PC-3 (cell line): ENCODE measurements around the gene PLEKHM3. TPM values are rescaled to one million over a fixed set of nuclear protein-coding genes. Genes with fewer than 3 reads are reported as not detected.

ENCODE experiments used
- ATAC-seq: fragments of 200-7000 bp; cut with Tn5 transposase; 2 replicates; pipeline ENCODE4 v1.9.1; 2020; ENCODE audit warnings: mild to moderate bottlenecking, moderate library complexity
- BruUV-seq: library from RNA; stranded (reverse); fragments of 400-500 nt; replicated peaks from 2 replicates; lab custom pipeline; 2021; lab: Mats Ljungman, UMichigan
- CTCF ChIA-PET: fragments of 300-600 bp; sonication (Branson Sonifier 250); formaldehyde crosslinking; loops from one replicate; lab custom pipeline; 2022; ENCODE audit warnings: antibody characterized with exemption; lab: Charles Lee
- POLR2A ChIA-PET: fragments of 300-600 bp; sonication (Branson Sonifier 250); formaldehyde crosslinking; loops from one replicate; lab custom pipeline; 2022; ENCODE audit warnings: antibody characterized with exemption; ENCODE audit not compliant: unreplicated experiment; lab: Charles Lee
- DNase-seq: peaks from one replicate; pipeline ENCODE4 v3.0.0-alpha.2; 2015
- H2AFZ ChIP-seq: fragments of 300-600 bp; sonication (generic); 2 replicates; pipeline ENCODE4 v1.6.0; 2016; ENCODE audit warnings: antibody characterized with exemption, low read length
- H3F3A ChIP-seq: fragments of 300-600 bp; sonication (generic); one replicate; pipeline ENCODE4 v1.6.0; 2017; ENCODE audit warnings: antibody characterized with exemption, low read length, control low read depth, mild to moderate bottlenecking; ENCODE audit not compliant: unreplicated experiment
- H3K27ac ChIP-seq: fragments of 300-600 bp; sonication (generic); 2 replicates; pipeline ENCODE4 v1.5.1; 2016; ENCODE audit warnings: mild to moderate bottlenecking, low read length
- H3K27me3 ChIP-seq: fragments of 300-600 bp; sonication (generic); 2 replicates; pipeline ENCODE4 v1.6.1; 2016; ENCODE audit warnings: low read length, mixed read lengths
- H3K36me3 ChIP-seq: fragments of 300-600 bp; sonication (generic); 2 replicates; pipeline ENCODE4 v1.6.1; 2016; ENCODE audit warnings: low read depth, mixed run types, low read length, mixed read lengths
- H3K4me1 ChIP-seq: fragments of 300-600 bp; sonication (generic); 2 replicates; pipeline ENCODE4 v1.5.1; 2016; ENCODE audit warnings: low read length; ENCODE audit not compliant: insufficient read depth
- H3K4me2 ChIP-seq: fragments of 300-600 bp; sonication (generic); 2 replicates; pipeline ENCODE4 v1.6.0; 2016; ENCODE audit warnings: low read length
- H3K4me3 ChIP-seq: fragments of 300-600 bp; sonication (generic); 2 replicates; pipeline ENCODE4 v1.5.1; 2016; ENCODE audit warnings: mild to moderate bottlenecking, low read length, mixed read lengths
- H3K79me2 ChIP-seq: fragments of 300-600 bp; sonication (generic); 2 replicates; pipeline ENCODE4 v1.6.1; 2017; ENCODE audit warnings: low read length, mixed read lengths
- H3K9ac ChIP-seq: fragments of 300-600 bp; sonication (generic); 2 replicates; pipeline ENCODE4 v1.6.0; 2016; ENCODE audit warnings: mild to moderate bottlenecking, low read length
- H3K9me2 ChIP-seq: fragments of 300-600 bp; sonication (generic); replicated peaks from 2 replicates; pipeline ENCODE4 v1.6.1; 2016; ENCODE audit warnings: mixed run types, low read length, mixed read lengths
- H3K9me3 ChIP-seq: fragments of 300-600 bp; sonication (generic); 2 replicates; pipeline ENCODE4 v1.6.1; 2016; ENCODE audit warnings: low read length, mixed read lengths
- H4K20me1 ChIP-seq: fragments of 300-600 bp; sonication (generic); 2 replicates; pipeline ENCODE4 v1.6.1; 2016; ENCODE audit warnings: low read length, mixed read lengths
- CTCF ChIP-seq: fragments of 300-600 bp; sonication (generic); conservative IDR thresholded peaks from 2 replicates; pipeline ENCODE4 v1.5.1; 2017; ENCODE audit warnings: antibody characterized with exemption, low read depth, mild to moderate bottlenecking, low read length
- EZH2 ChIP-seq: fragments of 300-600 bp; sonication (generic); IDR thresholded peaks from one replicate; pipeline ENCODE4 v1.6.1; 2017; ENCODE audit warnings: antibody characterized with exemption, mild to moderate bottlenecking, low read length; ENCODE audit not compliant: unreplicated experiment
- EZH2phosphoT487 ChIP-seq: fragments of 300-600 bp; sonication (generic); IDR thresholded peaks from 2 replicates; pipeline ENCODE4 v1.6.1; 2018; ENCODE audit warnings: mild to moderate bottlenecking, antibody characterized with exemption, low read length, borderline replicate concordance
- intact Hi-C: fragments of 100-400 bp; cut with micrococcal nuclease; formaldehyde crosslinking; loops from 2 replicates; pipeline ENCODE4 v1.9.0; 2023
- total RNA-seq: library from RNA; depleted of rRNA; stranded (reverse); fragments of >200 nt; gene quantifications from 2 replicates; pipeline ENCODE4 v1.2.3, GENCODE V29; 2014

The PLEKHM3 gene
- total RNA-seq, 1 experiment from 2014 or later = 5.9 TPM

GRCh38 chr2:207919164-207919919 lies 106.0 kb downstream of the PLEKHM3 start:
- no peak for ATAC-seq
- no peaks in the 10 kb centered on the region for H3K4me1 ChIP-seq
- H3K36me3 ChIP-seq = no peaks in the 10 kb centered on the region
- no peak overlapping the region for H3K4me3 ChIP-seq
- H3K4me2 ChIP-seq = no peak overlapping the region
- intact Hi-C loops = no loop called here
- H4K20me1 ChIP-seq = no peaks in the 10 kb centered on the region
- DNase-seq = no peak
- POLR2A ChIA-PET = no interaction called here
- BruUV-seq = no TSS peak
- TF ChIP-seq EZH2phosphoT487 (no peak), CTCF (no peak), EZH2 (no peak)
- H3K9ac ChIP-seq = no peak overlapping the region
- no peaks in the 10 kb centered on the region for H3K9me3 ChIP-seq
- H3K27ac ChIP-seq = no peak overlapping the region
- no peaks in the 10 kb centered on the region for H3K9me2 ChIP-seq
- no peaks in the 10 kb centered on the region for H3K27me3 ChIP-seq
- no peaks in the 10 kb centered on the region for H3F3A ChIP-seq
- no peaks in the 10 kb centered on the region for H3K79me2 ChIP-seq
- no peak overlapping the region for H2AFZ ChIP-seq
- CTCF ChIA-PET = no interaction called here

- DNase-seq = no peak
- CTCF ChIA-PET = no interaction called here
- H3K9me3 ChIP-seq = no peaks in the 10 kb centered on the region
Observed at GRCh38 chr2:207914716-207915115, 110.6 kb downstream of the PLEKHM3 start.

More at GRCh38 chr2:207914716-207915115, 110.6 kb downstream of the PLEKHM3 start:
- TF ChIP-seq EZH2 = no peak
- no peak for TF ChIP-seq CTCF
- no peak for TF ChIP-seq EZH2phosphoT487
- no peak overlapping the region for H3K4me3 ChIP-seq
- no peak overlapping the region for H3K9ac ChIP-seq
- H3K9me2 ChIP-seq = no peaks in the 10 kb centered on the region
- H2AFZ ChIP-seq = no peak overlapping the region
- no peak overlapping the region for H3K27ac ChIP-seq
- intact Hi-C loops = no loop called here
- H3K27me3 ChIP-seq = no peaks in the 10 kb centered on the region
- H3K4me1 ChIP-seq = no peaks in the 10 kb centered on the region
- H4K20me1 ChIP-seq = no peaks in the 10 kb centered on the region
- ATAC-seq = no peak
- H3K4me2 ChIP-seq = no peak overlapping the region
- no peaks in the 10 kb centered on the region for H3K36me3 ChIP-seq
- H3K79me2 ChIP-seq = no peaks in the 10 kb centered on the region
- H3F3A ChIP-seq = no peaks in the 10 kb centered on the region
- POLR2A ChIA-PET = no interaction called here
- BruUV-seq = no TSS peak
